Measurements from ENCODE around the gene TSPO2. TPM values are rescaled to one million over a fixed set of nuclear protein-coding genes. Genes with fewer than 3 reads are reported as not detected.

The TSPO2 gene
- total RNA-seq, 1 donor from 2014 or later: not detected

DNA sequence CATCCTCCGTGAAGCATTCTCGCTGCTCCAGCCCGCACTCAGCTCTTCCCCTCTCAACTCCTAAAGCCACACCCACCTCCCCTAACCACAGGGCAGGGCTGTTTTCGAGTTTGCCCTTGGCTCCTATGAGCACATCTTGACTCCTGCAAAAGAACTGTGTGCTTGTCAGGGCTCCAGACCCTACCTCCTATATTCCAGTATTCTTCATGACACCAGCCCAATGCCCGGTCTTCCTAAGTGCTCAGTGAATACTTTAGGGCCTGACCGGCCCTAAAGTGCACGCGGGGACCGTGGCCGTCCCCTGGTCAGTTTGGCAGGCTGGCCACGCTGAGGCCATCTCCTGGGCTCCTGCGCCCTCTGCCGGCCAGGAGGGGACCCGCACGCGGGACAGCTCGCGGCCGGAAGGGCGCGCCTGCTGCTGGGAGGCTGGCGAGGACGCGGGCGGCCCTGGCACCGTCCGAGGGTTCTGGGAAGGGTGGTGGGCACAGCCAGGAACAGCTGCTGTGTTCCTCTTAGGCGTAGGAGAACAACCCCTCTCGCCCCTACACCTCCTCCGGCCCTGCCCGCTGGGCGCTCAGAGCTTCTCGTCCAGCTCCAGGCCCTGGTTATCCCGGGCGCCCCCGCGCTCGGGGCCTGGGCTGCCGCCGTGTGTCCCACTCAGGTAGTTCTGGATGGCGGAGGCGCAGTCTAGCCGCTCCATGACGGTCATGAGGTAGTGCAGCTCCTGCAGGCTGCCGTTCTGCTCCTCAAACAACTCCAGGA lies 14.3 kb upstream of the TSPO2 start:
- no peaks in the 10 kb centered on the region for H3K27me3 ChIP-seq (ENCODE audit: low read depth)
- ATAC-seq (peak; percentile 97 to 98), DNase-seq (peak; percentile 90)
- peak; percentile 100 for TF ChIP-seq CTCF (IDR thresholded peaks at IDR 0.05)
- peak overlapping the region; percentile 81 for H3K27ac ChIP-seq
- no peaks in the 10 kb centered on the region for H3K36me3 ChIP-seq
- H3K4me1 ChIP-seq: peaks cover 19% of the 10 kb centered on the region
- intact Hi-C loops (cut with DNase I): no loop called here
- no peaks in the 10 kb centered on the region for H3K9me3 ChIP-seq
- peak overlapping the region; percentile 63 for H3K4me3 ChIP-seq

GRCh38 chr6:41028561-41029412 lies 13.5 kb upstream of the TSPO2 start:
- H3K4me3 ChIP-seq: peak overlapping the region; percentile 63
- peaks cover 19% of the 10 kb centered on the region for H3K4me1 ChIP-seq
- peak; percentile 65 to 72 for ATAC-seq
- H3K9me3 ChIP-seq: no peaks in the 10 kb centered on the region
- DNase-seq: no peak
- H3K27me3 ChIP-seq (ENCODE audit: low read depth): no peaks in the 10 kb centered on the region
- H3K27ac ChIP-seq: peak overlapping the region; percentile 81
- no peak for TF ChIP-seq CTCF (IDR thresholded peaks at IDR 0.05)
- intact Hi-C loops (cut with DNase I): no loop called here
- H3K36me3 ChIP-seq: no peaks in the 10 kb centered on the region

- intact Hi-C loops (cut with DNase I): no loop called here
Measured at GRCh38 chr6:41032830-41033229, 9.4 kb upstream of the TSPO2 start.

GRCh38 chr6:41033776-41034175 lies 8.5 kb upstream of the TSPO2 start:
- H3K4me3 ChIP-seq: no peak overlapping the region
- no peaks in the 10 kb centered on the region for H3K9me3 ChIP-seq
- DNase-seq (no peak), ATAC-seq (no peak)
- H3K4me1 ChIP-seq: peaks cover 3% of the 10 kb centered on the region
- no peaks in the 10 kb centered on the region for H3K36me3 ChIP-seq
- intact Hi-C loops (cut with DNase I): no loop called here
- H3K27me3 ChIP-seq (ENCODE audit: low read depth): no peaks in the 10 kb centered on the region
- no peak overlapping the region for H3K27ac ChIP-seq
- no peak for TF ChIP-seq CTCF (IDR thresholded peaks at IDR 0.05)

More at GRCh38 chr6:41032830-41033229, 9.4 kb upstream of the TSPO2 start:
- DNase-seq: no peak
- Histone ChIP-seq H3K4me1 (peaks cover 10% of the 10 kb centered on the region), H3K27me3 (ENCODE audit: low read depth) (no peaks in the 10 kb centered on the region), H3K4me3 (no peak overlapping the region), H3K9me3 (no peaks in the 10 kb centered on the region), H3K27ac (no peak overlapping the region), H3K36me3 (no peaks in the 10 kb centered on the region)
- no peak for ATAC-seq
- no peak for TF ChIP-seq CTCF (IDR thresholded peaks at IDR 0.05)

DNA sequence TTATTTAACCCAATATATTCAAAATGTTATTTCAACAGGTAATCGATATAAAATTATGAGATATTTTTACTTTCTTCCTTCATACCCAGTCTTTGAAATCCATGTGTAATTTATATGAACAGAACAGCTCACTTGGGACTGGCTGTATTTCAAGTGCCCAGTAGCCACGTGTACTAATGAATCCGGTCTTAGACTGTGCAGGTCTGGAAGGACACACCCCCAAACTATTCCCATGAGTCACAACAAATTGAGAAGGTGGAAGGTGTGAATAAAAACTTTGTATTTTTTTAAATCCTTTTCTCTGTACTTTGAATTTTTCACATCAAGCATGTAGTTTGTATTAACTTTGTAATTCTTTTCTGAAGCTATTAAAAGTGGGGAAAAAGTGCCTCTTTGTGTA lies 6.1 kb upstream of the TSPO2 start:
- Histone ChIP-seq H3K36me3 (no peaks in the 10 kb centered on the region), H3K27ac (no peak overlapping the region), H3K4me3 (no peak overlapping the region), H3K4me1 (no peaks in the 10 kb centered on the region), H3K9me3 (no peaks in the 10 kb centered on the region), H3K27me3 (ENCODE audit: low read depth) (no peaks in the 10 kb centered on the region)
- intact Hi-C loops (cut with DNase I): no loop called here
- no peak for TF ChIP-seq CTCF (IDR thresholded peaks at IDR 0.05)
- ATAC-seq: peak in 1 of 2 donors; percentile 28
- no peak for DNase-seq

All from lower lobe of right lung (tissue), 2 donors.